ENCODE results near the gene TTC29. TPM values are rescaled to one million over a fixed set of nuclear protein-coding genes. Genes with fewer than 3 reads are reported as not detected.

TTC29 gene, protein sequence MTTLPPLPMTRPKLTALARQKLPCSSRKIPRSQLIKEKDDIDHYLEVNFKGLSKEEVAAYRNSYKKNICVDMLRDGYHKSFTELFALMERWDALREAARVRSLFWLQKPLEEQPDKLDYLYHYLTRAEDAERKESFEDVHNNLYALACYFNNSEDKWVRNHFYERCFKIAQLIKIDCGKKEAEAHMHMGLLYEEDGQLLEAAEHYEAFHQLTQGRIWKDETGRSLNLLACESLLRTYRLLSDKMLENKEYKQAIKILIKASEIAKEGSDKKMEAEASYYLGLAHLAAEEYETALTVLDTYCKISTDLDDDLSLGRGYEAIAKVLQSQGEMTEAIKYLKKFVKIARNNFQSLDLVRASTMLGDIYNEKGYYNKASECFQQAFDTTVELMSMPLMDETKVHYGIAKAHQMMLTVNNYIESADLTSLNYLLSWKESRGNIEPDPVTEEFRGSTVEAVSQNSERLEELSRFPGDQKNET
- total RNA-seq (2022; extraction: Qiagen RNA extraction; ENCODE audit: low read depth): not detected in 5 replicates

DNA sequence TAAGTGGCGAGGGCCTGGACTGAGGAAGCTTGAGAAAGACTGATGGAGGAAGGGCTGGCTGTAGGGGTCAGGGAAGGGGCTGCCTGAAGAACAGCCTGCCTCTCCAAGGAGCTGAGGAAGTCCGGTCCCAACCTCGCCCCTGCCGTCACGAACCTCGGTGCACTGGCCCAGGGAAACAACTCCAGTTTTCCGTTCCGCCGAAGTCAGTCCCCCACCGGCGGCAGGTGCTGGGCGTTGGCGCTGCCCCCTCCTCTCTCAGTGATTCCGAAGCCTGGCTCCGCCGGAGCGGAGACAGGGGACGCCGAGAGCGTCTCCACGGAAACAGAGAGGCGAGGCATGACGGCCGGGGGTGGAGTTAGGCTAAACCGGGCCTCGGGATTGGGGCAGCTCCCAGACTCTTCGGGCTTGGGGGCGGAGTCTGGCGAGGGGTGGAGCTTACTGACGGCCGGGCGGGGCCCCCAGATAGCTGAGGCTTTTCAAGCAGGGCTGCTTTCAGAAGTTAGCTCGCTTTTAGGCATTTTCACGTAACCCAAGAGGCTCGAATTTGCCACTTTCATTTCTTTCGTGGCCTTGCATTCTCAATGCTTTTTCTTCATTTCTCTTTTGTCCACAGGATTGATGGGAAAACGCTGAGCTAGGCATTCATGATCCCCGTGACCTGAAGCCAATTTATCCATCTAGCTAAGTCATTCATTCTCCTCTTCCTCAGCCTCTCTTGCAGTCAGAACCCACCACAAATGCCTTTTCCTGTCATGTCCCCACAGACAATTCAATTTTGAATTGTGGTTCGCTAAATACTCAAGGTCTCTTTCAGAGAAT is at the start of gene TTC29:
TSS of gene TTC29 (minus strand) at position 309 of the 819 bp plus-strand sequence. CDS start 5,969 bp downstream, outside the sequence.

Measured in A549 treated with GW870086 at 1 μM for 4 hours (cell line).